Keratinocyte (primary cell): ENCODE measurements around the gene VPS37B. TPM values are rescaled to one million over a fixed set of nuclear protein-coding genes. Genes with fewer than 3 reads are reported as not detected.

Experiments used
- DNase-seq: peaks from one replicate; pipeline ENCODE4 v3.0.0-alpha.2; 2011; ENCODE audit warnings: low read depth, missing footprints, low spot score
- FAIRE-seq: peaks from 2 replicates; lab custom pipeline; 2011; peaks lifted over from hg19 to GRCh38; lab: Jason Lieb, UNC
- H2AFZ ChIP-seq: 2 replicates; pipeline ENCODE4 v1.6.0; 2012; ENCODE audit warnings: low read length, control low read depth, inconsistent platforms; ENCODE audit not compliant: control insufficient read depth
- H3K27ac ChIP-seq: 2 replicates; pipeline ENCODE4 v1.5.1; 2011; ENCODE audit warnings: low read length; ENCODE audit not compliant: control insufficient read depth, insufficient read depth
- H3K27me3 ChIP-seq: 3 replicates; pipeline ENCODE4 v1.6.0; 2011; ENCODE audit warnings: low read length; ENCODE audit not compliant: control insufficient read depth, insufficient read depth; ENCODE audit errors: extremely low read depth
- H3K36me3 ChIP-seq, 2 experiments: 2 replicates in 1 of 2; 3 replicates in 1 of 2; pipeline ENCODE4 v1.5.1; 2011; ENCODE audit warnings: low read length in 2 of 2, mild to moderate bottlenecking in 1 of 2; ENCODE audit not compliant: control insufficient read depth in 2 of 2, insufficient read depth in 2 of 2; ENCODE audit errors: extremely low read depth in 1 of 2
- H3K4me1 ChIP-seq: 3 replicates; pipeline ENCODE4 v1.5.1; 2011; ENCODE audit warnings: low read length; ENCODE audit not compliant: control insufficient read depth, insufficient read depth; ENCODE audit errors: extremely low read depth
- H3K4me2 ChIP-seq: 3 replicates; pipeline ENCODE4 v1.6.0; 2011; ENCODE audit warnings: low read depth, low read length; ENCODE audit not compliant: control insufficient read depth, insufficient read depth; ENCODE audit errors: extremely low read depth
- H3K4me3 ChIP-seq, 3 experiments: fragments of 200-600 bp in 1 of 3; sonication (generic) in 1 of 3; 2 replicates in 2 of 3; 3 replicates in 1 of 3; pipeline ENCODE4 v1.5.1; 2011 to 2016; ENCODE audit warnings: low read length in 3 of 3, mild to moderate bottlenecking in 3 of 3, control low read depth in 2 of 3, inconsistent platforms in 1 of 3, low read depth in 1 of 3, mixed read lengths in 1 of 3, mixed run types in 1 of 3, moderate library complexity in 1 of 3; ENCODE audit not compliant: control insufficient read depth in 2 of 3, insufficient read depth in 2 of 3; ENCODE audit errors: extremely low read depth in 1 of 3
- H3K79me2 ChIP-seq: 2 replicates; pipeline ENCODE4 v1.6.0; 2012; ENCODE audit warnings: low read length; ENCODE audit not compliant: control insufficient read depth, insufficient read depth
- H3K9ac ChIP-seq: 3 replicates; pipeline ENCODE4 v1.6.0; 2011; ENCODE audit warnings: low read length; ENCODE audit not compliant: control insufficient read depth, insufficient read depth; ENCODE audit errors: extremely low read depth
- H3K9me1 ChIP-seq: 3 replicates; pipeline ENCODE4 v1.6.0; 2011; ENCODE audit warnings: low read length; ENCODE audit not compliant: control insufficient read depth, insufficient read depth; ENCODE audit errors: extremely low read depth
- H3K9me3 ChIP-seq: 2 replicates; pipeline ENCODE4 v1.5.1; 2012; ENCODE audit warnings: low read depth, low read length; ENCODE audit not compliant: control insufficient read depth
- H4K20me1 ChIP-seq: 3 replicates; pipeline ENCODE4 v1.6.0; 2011; ENCODE audit warnings: low read length; ENCODE audit not compliant: control insufficient read depth, insufficient read depth; ENCODE audit errors: extremely low read depth
- CTCF ChIP-seq, 3 experiments: IDR thresholded peaks in 1 of 3; conservative IDR thresholded peaks in 1 of 3; optimal IDR thresholded peaks in 1 of 3; 2 replicates in 2 of 3; 3 replicates in 1 of 3; pipeline versions ENCODE3 to v1.5.1; 2011; ENCODE audit warnings: low read length in 3 of 3, mild to moderate bottlenecking in 3 of 3, moderate library complexity in 2 of 3, control low read depth in 1 of 3, inconsistent platforms in 1 of 3; ENCODE audit not compliant: insufficient read depth in 2 of 3; ENCODE audit errors: extremely low read depth in 1 of 3
- EZH2 ChIP-seq: IDR thresholded peaks from one replicate; pipeline ENCODE4 v1.6.1; 2012; ENCODE audit warnings: inconsistent platforms, mild to moderate bottlenecking, low read length, moderate library complexity
- dilution Hi-C: fragments of 300-500 bp; cut with MboI; formaldehyde crosslinking; loops from one replicate; pipeline ENCODE4 v1.7.0; 2020; ENCODE audit warnings: low sequenced_read_pairs; ENCODE audit not compliant: extremely low pct_ligation_motif_present
- polyA plus RNA-seq, 5 experiments: library from polyadenylated mRNA; depleted of rRNA in 3 of 5; stranded (reverse) in 3 of 5; stranded (forward) in 1 of 5; unstranded in 1 of 5; fragments of >200 nt; gene quantifications; 1 replicate in 1 of 5; 2 replicates in 3 of 5; 3 replicates in 1 of 5; pipeline versions ENCODE4 v1.2.1 to v1.2.3, GENCODE V29; 2011 to 2012; ENCODE audit warnings: missing spikeins in 2 of 5, low read depth in 1 of 5, low replicate concordance in 1 of 5

Gene VPS37B
- polyA plus RNA-seq, 1 donor (not counting 4 experiments of a cell fraction or from before 2014, with no cell fraction given) = 34.1 TPM

- dilution Hi-C loops = no loop called here
Observed at GRCh38 chr12:122848471-122849351, 47.2 kb downstream of the VPS37B start.

GRCh38 chr12:122847921-122848421, 48.0 kb downstream of the VPS37B start:
- dilution Hi-C loops = no loop called here
- TF ChIP-seq EZH2 (no peak), CTCF (optimal IDR thresholded peaks at IDR 0.05 in 1 of 3, IDR thresholded peaks at IDR 0.05 in 1 of 3, conservative IDR thresholded peaks at IDR 0.05 in 1 of 3; ENCODE audit: extremely low read depth in 1 of 3, insufficient read depth in 2 of 3, low read length in 3 of 3) (no peak)
- FAIRE-seq (no peak), DNase-seq (no peak)
- H4K20me1 ChIP-seq = no peaks in the 10 kb centered on the region
- H3K27ac ChIP-seq = no peak overlapping the region
- H3K4me3 ChIP-seq = no peak overlapping the region
- H3K9me3 ChIP-seq = no peaks in the 10 kb centered on the region
- H3K27me3 ChIP-seq = no peaks in the 10 kb centered on the region
- peaks cover 6% of the 10 kb centered on the region for H3K9me1 ChIP-seq
- no peak overlapping the region for H3K9ac ChIP-seq
- H3K79me2 ChIP-seq = peaks cover 46% of the 10 kb centered on the region
- peaks cover 3 to 4% of the 10 kb centered on the region in 2 experiments for H3K36me3 ChIP-seq
- H2AFZ ChIP-seq = no peak overlapping the region
- H3K4me2 ChIP-seq = no peak overlapping the region
- H3K4me1 ChIP-seq = peaks cover 37% of the 10 kb centered on the region

More at GRCh38 chr12:122848471-122849351, 47.2 kb downstream of the VPS37B start:
- Histone ChIP-seq H3K9me1 (peaks cover 6% of the 10 kb centered on the region), H3K27ac (no peak overlapping the region), H3K36me3 (peaks cover 3 to 6% of the 10 kb centered on the region in 2 experiments), H3K4me3 (no peak overlapping the region), H4K20me1 (no peaks in the 10 kb centered on the region), H3K9me3 (no peaks in the 10 kb centered on the region), H3K4me2 (no peak overlapping the region), H2AFZ (no peak overlapping the region), H3K79me2 (peaks cover 39% of the 10 kb centered on the region), H3K27me3 (no peaks in the 10 kb centered on the region), H3K9ac (no peak overlapping the region), H3K4me1 (peaks cover 38% of the 10 kb centered on the region)
- FAIRE-seq (no peak), DNase-seq (no peak)
- TF ChIP-seq EZH2 = no peak
- no peak for TF ChIP-seq CTCF (optimal IDR thresholded peaks at IDR 0.05 in 1 of 3, IDR thresholded peaks at IDR 0.05 in 1 of 3, conservative IDR thresholded peaks at IDR 0.05 in 1 of 3; ENCODE audit: extremely low read depth in 1 of 3, insufficient read depth in 2 of 3, low read length in 3 of 3)
